Rectal smooth muscle tissue (tissue), 1 donor: Measurements from ENCODE around the gene RADX.

Experiments used
- H3K27ac ChIP-seq: one replicate; pipeline ENCODE4 v1.7.0; 2013; ENCODE audit warnings: low read depth, low read length, inconsistent platforms
- H3K27me3 ChIP-seq: one replicate; pipeline ENCODE4 v1.7.0; 2013; ENCODE audit warnings: low read length; ENCODE audit not compliant: control insufficient read depth, insufficient read depth
- H3K36me3 ChIP-seq: one replicate; pipeline ENCODE4 v1.7.0; 2013; ENCODE audit warnings: low read length; ENCODE audit not compliant: control insufficient read depth, insufficient read depth
- H3K4me1 ChIP-seq: one replicate; pipeline ENCODE4 v1.7.0; 2013; ENCODE audit warnings: low read length; ENCODE audit not compliant: control insufficient read depth, insufficient read depth
- H3K4me3 ChIP-seq: one replicate; pipeline ENCODE4 v1.7.0; 2013; ENCODE audit warnings: low read length
- H3K9ac ChIP-seq: one replicate; pipeline ENCODE4 v1.7.0; 2013; ENCODE audit warnings: low read length

The RADX gene

DNA sequence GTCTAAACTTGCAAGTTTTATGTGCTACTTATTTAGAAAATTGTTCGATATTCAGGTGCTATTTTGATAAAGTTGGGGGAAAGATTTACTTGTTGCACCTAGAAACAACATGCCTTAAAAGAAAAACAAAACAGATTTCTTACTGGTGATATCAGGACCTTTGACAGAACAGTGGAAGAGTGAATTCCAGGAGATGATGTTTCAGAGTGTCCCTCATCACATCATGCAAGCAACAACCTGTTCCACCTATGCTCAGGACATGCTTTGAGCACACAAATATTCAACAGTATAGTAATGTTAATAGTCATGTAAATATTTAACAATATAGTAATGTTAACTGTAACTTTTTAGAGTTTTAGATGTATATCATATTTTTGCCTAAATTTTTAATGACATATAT, 90.9 kb downstream of the RADX start:
- H3K27ac ChIP-seq, result no peak overlapping the region
- no peak overlapping the region for H3K4me3 ChIP-seq
- no peaks in the 10 kb centered on the region for H3K36me3 ChIP-seq
- no peak overlapping the region for H3K9ac ChIP-seq
- no peaks in the 10 kb centered on the region for H3K4me1 ChIP-seq
- H3K27me3 ChIP-seq, result no peaks in the 10 kb centered on the region

DNA sequence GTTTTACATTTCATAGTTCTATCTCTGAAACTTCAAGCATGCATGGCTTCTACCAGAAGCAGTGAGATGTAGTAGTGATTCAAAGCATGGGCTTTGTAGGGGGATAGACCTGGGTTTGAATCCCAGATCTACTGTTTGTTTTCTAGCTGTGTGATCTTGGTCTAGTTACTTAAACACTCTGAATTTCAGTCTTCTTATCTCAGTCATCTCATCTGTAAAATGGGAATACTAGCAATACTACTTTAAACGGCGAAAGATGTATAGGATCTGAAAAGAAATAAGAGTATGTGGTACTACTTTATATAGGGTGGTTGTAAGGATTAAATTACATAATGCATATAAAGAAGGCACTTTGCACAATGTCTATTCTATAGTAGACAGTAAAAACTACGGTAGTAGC, 94.7 kb downstream of the RADX start:
- H3K27me3 ChIP-seq, result no peaks in the 10 kb centered on the region
- no peak overlapping the region for H3K9ac ChIP-seq
- H3K36me3 ChIP-seq, result no peaks in the 10 kb centered on the region
- no peak overlapping the region for H3K27ac ChIP-seq
- no peaks in the 10 kb centered on the region for H3K4me1 ChIP-seq
- H3K4me3 ChIP-seq, result no peak overlapping the region

DNA sequence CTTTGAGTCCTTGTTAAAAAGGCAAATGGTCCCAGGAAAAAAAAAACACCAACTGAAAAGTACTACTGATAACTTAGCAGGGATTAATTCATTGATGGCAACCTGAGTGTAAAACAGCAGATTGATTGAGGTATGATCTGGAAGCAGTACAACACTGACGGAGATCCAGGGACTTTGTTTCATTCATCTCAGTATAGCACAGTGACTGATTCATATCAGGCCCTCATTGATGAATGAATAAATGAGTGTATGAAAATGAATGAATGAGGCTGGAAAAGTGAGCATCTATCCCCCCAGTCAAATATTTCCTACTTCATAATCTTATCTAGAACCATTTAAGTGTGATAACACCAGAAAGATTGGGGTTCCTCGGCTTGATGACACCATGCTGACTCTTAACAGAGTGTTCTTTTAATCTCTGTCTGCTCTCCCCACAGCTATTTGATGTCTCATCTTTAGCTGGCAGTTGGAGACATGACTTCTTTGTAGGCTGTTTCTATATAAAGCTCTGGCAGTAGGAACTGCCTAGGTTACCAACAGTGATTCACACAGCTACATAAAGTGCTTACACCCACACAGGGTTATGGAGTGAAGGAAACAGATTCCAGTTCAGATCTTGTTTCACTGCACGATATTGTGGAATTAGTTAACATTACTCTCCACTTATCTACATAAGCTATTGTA, 96.1 kb downstream of the RADX start:
- H3K27ac ChIP-seq, result no peak overlapping the region
- no peaks in the 10 kb centered on the region for H3K4me1 ChIP-seq
- H3K36me3 ChIP-seq, result no peaks in the 10 kb centered on the region
- no peaks in the 10 kb centered on the region for H3K27me3 ChIP-seq
- H3K4me3 ChIP-seq, result no peak overlapping the region
- H3K9ac ChIP-seq, result no peak overlapping the region

DNA sequence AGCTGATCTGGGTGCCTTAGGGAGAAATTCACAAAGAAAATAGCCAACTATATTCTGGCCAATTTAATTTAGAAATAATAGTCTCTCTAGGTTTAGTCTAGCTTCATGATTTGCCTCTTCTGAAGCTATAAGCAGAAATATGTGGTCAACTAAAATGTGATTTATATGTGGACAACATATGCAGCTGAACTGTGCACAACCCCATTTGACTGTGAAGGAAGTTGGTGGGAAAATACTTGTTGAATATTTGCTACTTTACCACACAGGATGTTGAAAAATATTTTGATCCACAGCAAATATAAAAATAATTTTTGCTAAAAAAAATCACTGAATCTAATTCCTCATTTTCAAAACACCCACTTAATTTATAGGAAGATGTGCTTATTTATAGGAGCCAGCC, 99.0 kb downstream of the RADX start:
- no peak overlapping the region for H3K4me3 ChIP-seq
- H3K27me3 ChIP-seq, result no peaks in the 10 kb centered on the region
- no peaks in the 10 kb centered on the region for H3K4me1 ChIP-seq
- no peaks in the 10 kb centered on the region for H3K36me3 ChIP-seq
- H3K9ac ChIP-seq, result no peak overlapping the region
- H3K27ac ChIP-seq, result no peak overlapping the region

DNA sequence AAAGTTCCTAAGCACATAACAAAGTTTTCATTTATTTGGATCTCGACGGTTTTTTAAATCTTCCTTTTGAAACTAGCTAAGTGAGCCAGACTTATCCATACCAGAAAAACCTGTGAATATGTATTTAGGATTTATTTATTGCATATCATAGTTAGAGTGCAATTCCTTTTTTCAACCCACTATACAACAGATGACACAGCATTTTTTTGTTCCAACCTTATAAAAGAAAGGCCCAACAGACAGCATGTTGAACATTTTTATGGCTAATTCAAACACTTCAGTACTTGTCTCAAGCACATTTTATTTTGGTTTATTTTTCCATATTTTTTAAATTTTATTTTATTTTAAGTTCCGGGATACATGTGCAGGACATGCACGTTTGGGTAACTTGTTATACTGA, 99.6 kb downstream of the RADX start:
- H3K27me3 ChIP-seq, result no peaks in the 10 kb centered on the region

DNA sequence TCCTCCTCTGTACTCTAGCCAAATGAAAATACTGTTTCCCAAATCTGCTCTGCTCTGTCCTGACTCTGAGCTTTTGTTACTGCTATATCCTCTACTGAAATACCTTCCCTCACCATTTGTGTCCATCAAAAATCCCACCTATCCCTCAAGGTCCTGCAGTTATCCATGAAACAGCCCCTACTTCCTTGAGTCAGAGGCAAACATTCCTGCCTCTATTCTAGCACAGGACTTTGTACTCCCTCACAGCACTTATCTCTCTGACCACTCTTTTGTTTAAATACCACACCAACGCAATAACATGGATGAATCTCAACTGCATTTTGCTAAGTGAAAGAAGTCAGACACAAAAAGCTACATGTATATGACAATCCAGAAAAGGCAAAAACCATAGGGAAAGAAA, 104.2 kb downstream of the RADX start:
- Histone ChIP-seq H3K27ac (no peak overlapping the region), H3K4me3 (no peak overlapping the region), H3K9ac (no peak overlapping the region), H3K4me1 (no peaks in the 10 kb centered on the region), H3K36me3 (no peaks in the 10 kb centered on the region), H3K27me3 (peaks cover 3% of the 10 kb centered on the region)

More for the DNA sequence above, 99.6 kb downstream of the RADX start:
- Histone ChIP-seq H3K36me3 (no peaks in the 10 kb centered on the region), H3K27ac (no peak overlapping the region), H3K4me3 (no peak overlapping the region), H3K4me1 (no peaks in the 10 kb centered on the region), H3K9ac (no peak overlapping the region)

DNA sequence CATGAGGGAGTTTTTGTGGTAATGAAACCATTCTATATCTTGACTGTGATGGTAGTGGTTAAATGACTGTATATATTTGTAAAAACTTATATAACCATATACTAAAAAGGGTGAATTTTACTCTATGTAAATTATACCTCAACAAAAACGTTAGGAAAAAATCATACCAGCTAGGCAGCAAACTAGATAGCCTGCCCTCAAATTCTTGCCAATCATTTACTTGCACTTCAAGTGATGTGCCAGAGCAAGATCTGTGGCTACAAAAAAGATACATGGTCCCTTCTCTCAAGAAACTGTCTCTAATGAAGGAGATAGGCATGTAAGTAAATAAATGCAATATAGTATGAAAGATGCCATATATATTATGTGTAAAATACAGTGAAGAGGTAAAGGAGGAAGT, 104.7 kb downstream of the RADX start:
- H3K27ac ChIP-seq, result no peak overlapping the region

DNA sequence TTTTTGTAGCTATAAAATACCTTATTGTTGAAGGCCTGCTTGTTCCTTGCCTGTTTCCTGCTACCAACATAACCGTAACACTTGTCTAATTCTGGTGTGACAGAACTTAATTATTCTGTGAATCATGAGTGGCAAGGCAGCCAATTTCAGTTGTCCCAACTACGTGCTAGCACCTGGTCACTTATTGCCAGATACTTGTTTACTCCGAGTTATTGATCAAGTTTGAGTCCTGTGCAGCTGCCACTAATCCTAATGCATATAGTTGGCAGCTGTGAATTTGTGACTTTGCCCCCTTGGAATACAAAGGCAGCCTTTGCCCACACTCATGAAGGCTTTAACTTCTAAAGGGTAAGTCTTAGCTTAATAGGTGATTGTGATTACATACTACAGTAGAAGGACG, 106.9 kb downstream of the RADX start:
- H3K27me3 ChIP-seq, result peaks cover 3% of the 10 kb centered on the region
- H3K27ac ChIP-seq, result no peak overlapping the region
- no peak overlapping the region for H3K9ac ChIP-seq
- H3K4me3 ChIP-seq, result no peak overlapping the region
- H3K36me3 ChIP-seq, result no peaks in the 10 kb centered on the region
- H3K4me1 ChIP-seq, result no peaks in the 10 kb centered on the region

More for the DNA sequence above, 104.7 kb downstream of the RADX start:
- Histone ChIP-seq H3K27me3 (peaks cover 3% of the 10 kb centered on the region), H3K4me3 (no peak overlapping the region), H3K9ac (no peak overlapping the region), H3K4me1 (no peaks in the 10 kb centered on the region), H3K36me3 (no peaks in the 10 kb centered on the region)

DNA sequence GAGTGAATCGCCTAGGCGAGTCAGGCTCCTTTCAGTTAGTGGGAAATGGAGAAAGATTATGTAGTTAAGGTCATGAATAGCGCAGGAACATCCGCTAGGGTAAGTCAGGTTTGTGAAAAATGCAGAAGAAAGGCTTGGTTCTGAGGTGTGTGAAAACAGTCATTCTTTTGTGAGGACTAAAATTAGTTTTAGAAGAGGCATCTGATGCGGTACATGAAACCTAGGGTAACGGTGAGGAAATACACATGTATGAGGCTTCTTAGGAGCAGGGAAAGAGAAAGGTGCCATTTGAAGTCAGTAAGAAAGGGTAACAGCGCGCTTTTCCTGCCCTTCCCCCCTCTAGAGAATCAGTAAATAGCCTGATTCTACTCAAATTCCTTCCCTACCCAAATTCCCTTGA, 114.2 kb downstream of the RADX start:
- Histone ChIP-seq H3K36me3 (no peaks in the 10 kb centered on the region), H3K4me1 (no peaks in the 10 kb centered on the region), H3K9ac (no peak overlapping the region), H3K27me3 (no peaks in the 10 kb centered on the region), H3K27ac (no peak overlapping the region), H3K4me3 (peak overlapping the region; percentile 61)

DNA sequence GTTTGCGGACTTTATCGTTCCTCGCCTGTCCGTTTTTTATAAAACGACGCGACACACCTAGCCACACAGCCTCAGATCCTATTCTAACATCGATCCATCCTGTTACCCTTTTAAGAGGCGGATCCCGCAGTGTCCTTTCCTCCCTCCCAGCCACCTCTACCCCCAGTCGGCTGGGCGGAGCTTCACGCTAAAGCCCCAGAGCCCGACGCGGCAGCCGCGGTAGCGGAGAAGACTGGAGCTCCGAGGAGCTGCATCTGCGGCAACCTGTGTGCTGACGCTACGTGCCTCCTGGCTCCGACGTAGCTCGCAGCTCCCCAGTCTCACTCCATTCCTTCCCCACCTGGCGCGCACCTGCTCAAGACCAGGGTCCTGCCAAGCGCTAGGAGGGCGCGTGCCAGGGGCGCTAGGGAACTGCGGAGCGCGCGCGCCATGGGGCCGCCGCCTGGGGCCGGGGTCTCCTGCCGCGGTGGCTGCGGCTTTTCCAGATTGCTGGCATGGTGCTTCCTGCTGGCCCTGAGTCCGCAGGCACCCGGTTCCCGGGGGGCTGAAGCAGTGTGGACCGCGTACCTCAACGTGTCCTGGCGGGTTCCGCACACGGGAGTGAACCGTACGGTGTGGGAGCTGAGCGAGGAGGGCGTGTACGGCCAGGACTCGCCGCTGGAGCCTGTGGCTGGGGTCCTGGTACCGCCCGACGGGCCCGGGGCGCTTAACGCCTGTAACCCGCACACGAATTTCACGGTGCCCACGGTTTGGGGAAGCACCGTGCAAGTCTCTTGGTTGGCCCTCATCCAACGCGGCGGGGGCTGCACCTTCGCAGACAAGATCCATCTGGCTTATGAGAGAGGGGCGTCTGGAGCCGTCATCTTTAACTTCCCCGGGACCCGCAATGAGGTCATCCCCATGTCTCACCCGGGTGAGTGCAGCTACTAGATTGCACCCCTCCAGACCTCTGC, 115.0 kb downstream of the RADX start, which contains the start of gene RNF128:
Gene RNF128 (plus strand): TSS at position 217 of the 953 bp plus-strand sequence. CDS start 213 bp downstream, at position 430.
- Histone ChIP-seq H3K9ac (no peak within 1 kb of the TSS), H3K27me3 (no peaks in the 10 kb centered on the region)

DNA sequence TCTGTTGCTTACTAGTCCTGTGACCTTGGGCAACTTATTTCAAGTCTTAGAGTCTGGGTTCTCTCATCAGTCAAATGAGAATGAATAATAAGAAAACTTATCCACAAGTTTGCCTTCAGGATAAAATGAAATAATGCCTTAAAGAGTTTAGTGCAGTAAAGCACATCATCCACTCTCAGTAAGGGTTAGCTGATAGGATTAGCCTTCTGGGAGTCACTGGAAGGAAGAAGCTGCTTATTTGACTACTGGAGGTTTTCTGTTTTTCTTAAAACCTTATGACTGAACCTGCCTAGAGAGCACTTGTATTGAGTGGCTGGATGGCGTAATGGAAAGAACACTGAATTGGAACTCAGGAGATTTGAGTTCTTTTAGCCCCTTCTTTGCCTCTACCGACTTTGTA, 116.6 kb downstream of the RADX start:
- H3K27ac ChIP-seq, result no peak overlapping the region
- no peaks in the 10 kb centered on the region for H3K27me3 ChIP-seq
- H3K4me3 ChIP-seq, result no peak overlapping the region
- no peaks in the 10 kb centered on the region for H3K36me3 ChIP-seq
- H3K4me1 ChIP-seq, result no peaks in the 10 kb centered on the region
- H3K9ac ChIP-seq, result no peak overlapping the region

More for the DNA sequence above, 115.0 kb downstream of the RADX start, which contains the start of gene RNF128:
- Histone ChIP-seq H3K27ac (no peak within 1 kb of the TSS), H3K36me3 (no peaks in the 10 kb centered on the region), H3K4me3 (peak within 1 kb of the TSS; percentile 61), H3K4me1 (no peaks in the 10 kb centered on the region)
